Left colon (tissue), 2 donors: Measurements from ENCODE around the gene STIL. TPM values are rescaled to one million over a fixed set of nuclear protein-coding genes. Genes with fewer than 3 reads are reported as not detected.
A peak's percentile ranks its signal among the peaks of the same experiment; 100 is the strongest.
"Not testable (repeated sequence)": the region's sequence is repeated elsewhere in the genome, so short reads cannot be mapped to it uniquely, and the experiment has no call there.

ENCODE experiments used
- ATAC-seq: fragments of 200-7000 bp; cut with Tn5 transposase; one replicate; pipeline ENCODE4 v1.9.1; 2020; ENCODE audit warnings: mild to moderate bottlenecking, moderate library complexity
- DNase-seq, 2 donors: peaks; one replicate each; pipeline ENCODE4 v3.0.0-alpha.2; 2020
- intact Hi-C, 2 donors: fragments of 100-400 bp; cut with DNase I in 1 of 2; cut with micrococcal nuclease in 1 of 2; formaldehyde crosslinking; loops; one replicate each; pipeline versions ENCODE4 v1.11.2 to v1.14.0; 2022; cut with DNase I, micrococcal nuclease
- total RNA-seq, 2 donors: library from RNA; stranded (reverse); fragmentation: NEBNext Ultra II Directional; extraction: Animal tissue kit (Norgen Biotek cat#: 25700); gene quantifications; one replicate each; pipeline ENCODE4 v1.2.1, GENCODE V29; 2021
- donor health status: DM: no; HTN: no; CAD: no.
- donor health status: DM: yes; HTN: yes; CAD: no.

Gene STIL
- total RNA-seq, 2 donors from 2014 or later: 4.7 to 10.7 TPM

GRCh38 chr1:47209091-47209490 lies 104.9 kb downstream of the STIL start:
- ATAC-seq: no peak
- DNase-seq: peak in 1 of 2 donors; percentile 13
- intact Hi-C loops: no loop called here

DNA sequence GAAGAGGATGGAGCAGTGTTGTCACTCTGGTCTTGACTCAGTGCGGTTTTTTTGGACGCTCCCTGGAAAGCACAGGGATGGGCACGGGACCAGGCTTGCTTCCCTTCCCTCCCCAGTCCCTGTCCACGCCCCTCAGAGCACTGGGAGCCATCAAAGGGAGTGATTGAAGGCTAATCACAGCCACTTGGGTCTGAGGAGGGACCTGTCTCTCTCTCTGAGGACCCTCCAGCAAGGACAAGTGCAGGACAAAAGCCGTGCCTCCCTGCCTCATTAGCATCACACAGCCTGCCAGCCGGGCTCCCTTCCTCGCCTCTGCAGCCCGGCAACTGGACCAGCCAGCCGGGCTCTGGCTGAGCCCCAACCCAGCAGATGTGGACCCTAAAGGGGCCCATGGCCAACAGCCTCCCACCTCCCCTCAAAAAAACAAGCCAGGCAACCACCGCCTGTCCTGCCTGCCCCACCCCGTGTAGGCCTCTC lies 105.5 kb downstream of the STIL start:
- DNase-seq (peak in 1 of 2 donors; percentile 10), ATAC-seq (no peak)
- intact Hi-C loops: no loop called here

DNA sequence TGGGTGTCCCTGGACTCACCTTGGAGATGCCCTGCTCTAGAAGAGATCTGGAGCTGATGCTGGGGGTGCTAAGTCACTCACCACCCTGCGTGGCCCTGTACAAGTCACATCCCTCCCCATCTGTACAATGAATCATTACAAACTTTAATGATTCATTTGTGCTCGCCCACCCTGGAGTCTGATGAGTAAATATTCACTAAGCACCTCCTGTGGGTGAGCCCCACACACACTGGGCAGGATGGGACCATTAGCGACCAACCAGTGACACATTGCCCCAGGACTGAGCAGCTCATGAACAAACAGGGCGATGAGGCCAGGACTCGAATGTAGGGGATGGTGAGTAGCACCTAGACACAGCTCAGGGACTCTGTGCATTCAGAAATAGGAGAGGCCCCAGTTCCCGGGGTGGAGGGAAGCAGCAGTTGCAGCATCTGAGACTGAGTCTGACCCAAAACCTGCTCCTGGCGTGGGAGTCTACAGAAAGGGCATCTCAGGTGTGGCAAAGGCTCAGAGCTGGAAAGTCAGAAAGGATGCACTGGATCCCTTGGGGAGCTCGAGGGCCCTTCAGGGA lies 106.1 kb downstream of the STIL start:
- no peak for ATAC-seq

GRCh38 chr1:47205918-47206317 lies 108.0 kb downstream of the STIL start:
- intact Hi-C loops: no loop called here
- peak in 1 of 2 donors; percentile 4 for DNase-seq

More for the DNA sequence above, 106.1 kb downstream of the STIL start:
- DNase-seq: peak in 1 of 2 donors; percentile 9
- intact Hi-C loops: no loop called here

GRCh38 chr1:47203504-47203903 lies 110.4 kb downstream of the STIL start:
- intact Hi-C loops, ATAC-seq, DNase-seq: not testable (repeated sequence)

More at GRCh38 chr1:47205918-47206317, 108.0 kb downstream of the STIL start:
- no peak for ATAC-seq

DNA sequence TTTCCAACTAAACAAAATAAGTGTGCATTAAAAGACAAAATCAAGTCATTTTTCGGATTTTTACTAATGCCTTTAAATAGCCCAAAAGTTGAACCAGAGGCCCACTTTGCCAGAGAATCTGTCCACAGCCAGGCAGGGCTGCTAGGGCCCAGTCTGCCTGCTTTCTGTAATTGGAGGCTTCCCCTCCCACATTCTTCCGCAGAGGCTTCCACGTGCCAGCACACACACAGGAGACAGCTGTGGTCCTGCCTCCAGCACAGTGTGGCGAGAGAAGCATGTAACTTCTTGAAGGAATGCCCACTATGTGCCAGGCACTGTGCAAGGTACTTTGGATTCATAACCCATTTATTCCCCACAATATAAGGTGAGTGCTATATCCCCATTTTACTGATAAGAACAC lies 112.8 kb downstream of the STIL start:
- no peak for ATAC-seq
- intact Hi-C loops: no loop called here
- peak in 1 of 2 donors; percentile 5 for DNase-seq

Other genes with a start within 250 kb of the STIL start
- under 1 TPM in 1 of 2 donors, not detected in 1; 0.14 TPM for gene CYP4Z1, start 246.9 kb downstream of the STIL start, total RNA-seq
- gene CYP4A22, start 176.7 kb downstream of the STIL start, total RNA-seq: not detected
- 100 to 1,000 TPM in 1 of 2 donors, 10 to 100 TPM in 1; 32.4 to 107 TPM for gene PDZK1IP1, start 124.1 kb downstream of the STIL start, total RNA-seq
- gene TAL1, start 81.9 kb downstream of the STIL start, total RNA-seq: 1 to 10 TPM; 1.2 to 1.3 TPM
- 100 to 1,000 TPM; 216 to 220 TPM for gene CMPK1, start 19.6 kb upstream of the STIL start, total RNA-seq
- not detected for gene FOXE3, start 102.1 kb upstream of the STIL start, total RNA-seq
- gene FOXD2, start 123.9 kb upstream of the STIL start, total RNA-seq: 10 to 100 TPM; 16.1 to 20.7 TPM